HepG2 (cell line): ENCODE measurements around the gene DAPK1. TPM values are rescaled to one million over a fixed set of nuclear protein-coding genes. Genes with fewer than 3 reads are reported as not detected.
A peak's percentile ranks its signal among the peaks of the same experiment; 100 is the strongest.

Experiments
- BCL6 ChIP-seq: IDR thresholded peaks from 2 replicates; pipeline ENCODE4 v1.6.1; 2016; ENCODE audit warnings: missing genetic modification reagents, missing compliant biosample characterization
- CREM ChIP-seq, 2 experiments: sonication (generic) in 1 of 2; formaldehyde crosslinking in 1 of 2; IDR thresholded peaks; 2 replicates each; pipeline versions ENCODE4 v1.4.0 to v1.6.1; 2016 to 2020; ENCODE audit warnings: antibody characterized with exemption in 1 of 2, mild to moderate bottlenecking in 1 of 2, missing genetic modification reagents in 1 of 2
- ELF3 ChIP-seq: IDR thresholded peaks from 2 replicates; pipeline ENCODE4 v1.6.1; 2016; ENCODE audit warnings: missing genetic modification reagents, missing compliant biosample characterization
- FOXA3 ChIP-seq: IDR thresholded peaks from 2 replicates; pipeline ENCODE4 v1.6.1; 2016; ENCODE audit warnings: missing genetic modification reagents, missing compliant biosample characterization
- FOXK1 ChIP-seq: sonication (generic); formaldehyde crosslinking; IDR thresholded peaks from 2 replicates; pipeline ENCODE4 v1.4.0; 2020; ENCODE audit warnings: low read depth, missing genetic modification reagents, borderline replicate concordance
- FOXP4 ChIP-seq: sonication (generic); formaldehyde crosslinking; IDR thresholded peaks from 2 replicates; pipeline ENCODE4 v1.4.0; 2020; ENCODE audit warnings: missing genetic modification reagents
- FUBP1 ChIP-seq: sonication (generic); formaldehyde crosslinking; IDR thresholded peaks from 2 replicates; pipeline ENCODE4 v1.5.1; 2020; ENCODE audit warnings: missing genetic modification reagents, mild to moderate bottlenecking, borderline replicate concordance
- GATA4 ChIP-seq: sonication (generic); IDR thresholded peaks from 2 replicates; pipeline ENCODE4 v1.6.1; 2016; ENCODE audit warnings: antibody characterized with exemption, low read depth, borderline replicate concordance
- HBP1 ChIP-seq: IDR thresholded peaks from 2 replicates; pipeline ENCODE4 v1.6.1; 2016; ENCODE audit warnings: low read depth, control low read depth
- HDAC1 ChIP-seq: sonication (generic); formaldehyde crosslinking; IDR thresholded peaks from 2 replicates; pipeline ENCODE4 v1.5.1; 2020; ENCODE audit warnings: mild to moderate bottlenecking, missing genetic modification reagents
- HIVEP1 ChIP-seq: sonication (generic); formaldehyde crosslinking; IDR thresholded peaks from 2 replicates; pipeline ENCODE4 v1.4.0; 2020; ENCODE audit warnings: mild to moderate bottlenecking, missing genetic modification reagents
- KDM4B ChIP-seq: sonication (generic); formaldehyde crosslinking; IDR thresholded peaks from 2 replicates; pipeline ENCODE4 v1.4.0; 2020; ENCODE audit warnings: missing genetic modification reagents
- MTERF4 ChIP-seq: sonication (generic); formaldehyde crosslinking; IDR thresholded peaks from 2 replicates; pipeline ENCODE4 v1.8.0; 2023; ENCODE audit warnings: mild to moderate bottlenecking, missing genetic modification reagents
- NFE2L1 ChIP-seq: sonication (generic); formaldehyde crosslinking; IDR thresholded peaks from 2 replicates; pipeline ENCODE4 v1.4.0; 2020; ENCODE audit warnings: missing genetic modification reagents, mild to moderate bottlenecking, borderline replicate concordance
- NR2F6 ChIP-seq, 2 experiments: IDR thresholded peaks; 2 replicates each; pipeline ENCODE4 v1.6.1; 2016; ENCODE audit warnings: antibody characterized with exemption in 1 of 2, mild to moderate bottlenecking in 1 of 2
- THAP11 ChIP-seq: IDR thresholded peaks from 2 replicates; pipeline ENCODE4 v1.6.1; 2016; ENCODE audit warnings: missing biosample characterization, missing genetic modification reagents
- ZFP1 ChIP-seq: IDR thresholded peaks from 2 replicates; pipeline ENCODE4 v1.6.1; 2016
- ZNF547 ChIP-seq: sonication (generic); formaldehyde crosslinking; IDR thresholded peaks from 2 replicates; pipeline ENCODE4 v1.5.1; 2020; ENCODE audit warnings: mild to moderate bottlenecking, missing genetic modification reagents
- ZNF891 ChIP-seq: sonication (generic); formaldehyde crosslinking; IDR thresholded peaks from 2 replicates; pipeline ENCODE4 v1.5.0; 2020; ENCODE audit warnings: mild to moderate bottlenecking, missing genetic modification reagents
- ZSCAN20 ChIP-seq: sonication (generic); formaldehyde crosslinking; IDR thresholded peaks from 2 replicates; pipeline ENCODE4 v1.4.0; 2020; ENCODE audit warnings: missing genetic modification reagents, mild to moderate bottlenecking, borderline replicate concordance
- polyA plus RNA-seq, 8 experiments: library from polyadenylated mRNA; depleted of rRNA in 3 of 8; stranded (reverse) in 7 of 8; unstranded in 1 of 8; fragments of >200 nt; fragmentation: Illumina TruSeq in 4 of 8; extraction: Trizol in 4 of 8; gene quantifications; 2 replicates each; pipeline versions ENCODE4 v1.2.1 to v1.2.3, GENCODE V29; 2011 to 2016; ENCODE audit warnings: low read depth in 4 of 8, missing spikeins in 1 of 8, mixed read lengths in 1 of 8; ENCODE audit not compliant: insufficient read depth in 1 of 8
- total RNA-seq, 5 experiments: library from RNA; depleted of rRNA; stranded (reverse); fragments of >200 nt; fragmentation: Illumina TruSeq; extraction: Trizol; gene quantifications; 2 replicates each; pipeline ENCODE4 v1.2.3, GENCODE V29; 2016; ENCODE audit warnings: low read depth in 1 of 5
- TF ChIP-seq, protein P1 (sequence below): sonication (generic); formaldehyde crosslinking; IDR thresholded peaks from 2 replicates; pipeline ENCODE4 v1.8.1; 2022; ENCODE audit warnings: low read depth, mild to moderate bottlenecking, missing genetic modification reagents

The DAPK1 gene
- total and polyA plus RNA-seq, 2 of the 13 experiments (the other 11 are each of a cell fraction or from before 2014, with no cell fraction given): 35.7 to 35.9 TPM

DNA sequence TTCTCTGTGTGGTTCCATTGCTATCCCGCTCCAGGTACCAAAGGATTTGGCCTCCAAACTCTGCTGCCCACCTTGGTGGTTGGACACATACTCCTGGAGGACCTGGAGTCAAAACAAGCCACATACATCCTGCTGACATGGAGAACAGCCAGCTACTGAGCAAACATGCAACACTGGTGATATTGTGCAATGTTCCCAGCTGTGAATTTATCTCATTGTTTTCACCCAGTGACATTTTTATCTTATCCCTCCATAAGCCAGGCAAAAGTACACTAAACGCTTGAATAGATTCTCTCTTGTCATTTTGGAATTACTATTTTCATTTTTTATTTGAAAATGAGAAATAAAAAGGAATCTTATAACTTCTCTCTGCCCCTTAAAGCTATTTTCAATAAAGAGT, 217.2 kb downstream of the DAPK1 start (continued):
- no peak for TF ChIP-seq FUBP1 (CRISPR knock-in tag)
- no peak for TF ChIP-seq HIVEP1 (CRISPR knock-in tag)
- TF ChIP-seq ZFP1 (CRISPR knock-in tag): 0 out of 2 replicates have a peak, but pooled peaks have one; percentile 41
- TF ChIP-seq NFE2L1 (CRISPR knock-in tag): no peak
- no peak for TF ChIP-seq HBP1 (CRISPR knock-in tag)
- 0 out of 2 replicates have a peak, but pooled peaks have one; percentile 69 for TF ChIP-seq ZSCAN20
- TF ChIP-seq, protein P1, sequence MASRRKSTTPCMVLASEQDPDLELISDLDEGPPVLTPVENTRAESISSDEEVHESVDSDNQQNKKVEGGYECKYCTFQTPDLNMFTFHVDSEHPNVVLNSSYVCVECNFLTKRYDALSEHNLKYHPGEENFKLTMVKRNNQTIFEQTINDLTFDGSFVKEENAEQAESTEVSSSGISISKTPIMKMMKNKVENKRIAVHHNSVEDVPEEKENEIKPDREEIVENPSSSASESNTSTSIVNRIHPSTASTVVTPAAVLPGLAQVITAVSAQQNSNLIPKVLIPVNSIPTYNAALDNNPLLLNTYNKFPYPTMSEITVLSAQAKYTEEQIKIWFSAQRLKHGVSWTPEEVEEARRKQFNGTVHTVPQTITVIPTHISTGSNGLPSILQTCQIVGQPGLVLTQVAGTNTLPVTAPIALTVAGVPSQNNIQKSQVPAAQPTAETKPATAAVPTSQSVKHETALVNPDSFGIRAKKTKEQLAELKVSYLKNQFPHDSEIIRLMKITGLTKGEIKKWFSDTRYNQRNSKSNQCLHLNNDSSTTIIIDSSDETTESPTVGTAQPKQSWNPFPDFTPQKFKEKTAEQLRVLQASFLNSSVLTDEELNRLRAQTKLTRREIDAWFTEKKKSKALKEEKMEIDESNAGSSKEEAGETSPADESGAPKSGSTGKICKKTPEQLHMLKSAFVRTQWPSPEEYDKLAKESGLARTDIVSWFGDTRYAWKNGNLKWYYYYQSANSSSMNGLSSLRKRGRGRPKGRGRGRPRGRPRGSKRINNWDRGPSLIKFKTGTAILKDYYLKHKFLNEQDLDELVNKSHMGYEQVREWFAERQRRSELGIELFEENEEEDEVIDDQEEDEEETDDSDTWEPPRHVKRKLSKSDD (CRISPR knock-in tag): no peak
- peak; percentile 76 for TF ChIP-seq FOXP4 (CRISPR knock-in tag)
- peak; percentile 47; the same call in 1 of the 2 replicates for TF ChIP-seq HDAC1 (CRISPR knock-in tag)
- TF ChIP-seq ZNF891 (CRISPR knock-in tag): no peak
- peak; percentile 81; the same call in 1 of the 2 replicates for TF ChIP-seq FOXK1 (CRISPR knock-in tag)
- TF ChIP-seq CREM (IDR thresholded peaks at IDR 0.05): peak; percentile 23; the same call in 1 of the 2 replicates
- no peak for TF ChIP-seq CREM (CRISPR knock-in tag; IDR thresholded peaks at IDR 0.05)
- no peak for TF ChIP-seq ZNF547 (CRISPR knock-in tag)
- 0 out of 2 replicates have a peak, but pooled peaks have one; percentile 40 for TF ChIP-seq KDM4B
- peak; percentile 38; the same call in 1 of the 2 replicates for TF ChIP-seq NR2F6 (IDR thresholded peaks at IDR 0.05)
- peak; percentile 41; the same call in 1 of the 2 replicates for TF ChIP-seq NR2F6 (CRISPR knock-in tag; IDR thresholded peaks at IDR 0.05)
- TF ChIP-seq BCL6 (CRISPR knock-in tag): peak; percentile 55
- TF ChIP-seq FOXA3 (CRISPR knock-in tag): peak; percentile 89
- TF ChIP-seq THAP11 (CRISPR knock-in tag): peak; percentile 47; the same call in 1 of the 2 replicates
- no peak for TF ChIP-seq MTERF4 (CRISPR knock-in tag)
- peak; percentile 73 for TF ChIP-seq ELF3 (CRISPR knock-in tag)
- TF ChIP-seq GATA4: 0 out of 2 replicates have a peak, but pooled peaks have one; percentile 16
